ENCODE measurements around the gene ITPK1. TPM values are rescaled to one million over a fixed set of nuclear protein-coding genes. Genes with fewer than 3 reads are reported as not detected.

ITPK1 gene
- total and polyA plus RNA-seq, 2 donors (not counting 3 experiments of a cell fraction or from before 2014, with no cell fraction given), result 39.6 to 51.8 TPM

DNA sequence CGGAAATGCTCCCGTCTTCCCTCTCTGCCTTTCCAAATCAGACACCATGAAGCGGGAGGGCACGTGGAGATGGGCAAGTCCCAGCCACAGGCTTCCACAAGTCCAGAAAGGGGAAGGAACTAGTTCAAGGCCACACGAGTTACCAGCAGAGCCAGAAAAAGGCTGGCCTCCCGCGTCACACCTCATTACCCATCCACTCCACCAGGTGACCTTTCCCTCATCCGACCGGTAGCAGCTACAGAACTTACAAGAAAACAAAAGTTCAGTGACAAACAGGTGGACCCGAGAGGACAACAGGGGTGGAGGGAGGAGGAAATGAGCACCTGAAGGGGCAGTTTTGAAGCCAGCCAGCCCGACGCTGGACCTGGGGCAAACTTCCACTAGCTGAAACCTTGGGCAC, 145.9 kb downstream of the ITPK1 start:
- no peaks in the 10 kb centered on the region for H3K36me3 ChIP-seq (ENCODE audit: control insufficient read depth in 2 of 2, extremely low read depth in 1 of 2, insufficient read depth in 2 of 2, low read length in 2 of 2)
- no peaks in the 10 kb centered on the region for H3K9me1 ChIP-seq (replicated peaks; ENCODE audit: control insufficient read depth, extremely low read depth, insufficient read depth, low read length)
- TF ChIP-seq, protein P1, sequence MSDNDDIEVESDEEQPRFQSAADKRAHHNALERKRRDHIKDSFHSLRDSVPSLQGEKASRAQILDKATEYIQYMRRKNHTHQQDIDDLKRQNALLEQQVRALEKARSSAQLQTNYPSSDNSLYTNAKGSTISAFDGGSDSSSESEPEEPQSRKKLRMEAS (IDR thresholded peaks at IDR 0.05; ENCODE audit: insufficient read depth, insufficient read length), result no peak
- TF ChIP-seq POLR2A (IDR thresholded peaks at IDR 0.05; ENCODE audit: low read depth, low read length) (no peak), POLR2AphosphoS5 (IDR thresholded peaks at IDR 0.05; ENCODE audit: insufficient read depth, low read depth, low read length) (no peak), MYC (IDR thresholded peaks at IDR 0.05; ENCODE audit: low read depth, low read length) (no peak), JUN (IDR thresholded peaks at IDR 0.05; ENCODE audit: borderline replicate concordance, insufficient read depth, insufficient read length, low read depth) (no peak), GATA2 (IDR thresholded peaks at IDR 0.05; ENCODE audit: insufficient read depth, insufficient read length, low read depth, low read length) (no peak), EZH2 (IDR thresholded peaks at IDR 0.05; ENCODE audit: borderline replicate concordance, low read depth, low read length, severe bottlenecking) (no peak), FOS (IDR thresholded peaks at IDR 0.05; ENCODE audit: borderline replicate concordance, insufficient read depth, low read length) (no peak)
- TF ChIP-seq, protein P2, sequence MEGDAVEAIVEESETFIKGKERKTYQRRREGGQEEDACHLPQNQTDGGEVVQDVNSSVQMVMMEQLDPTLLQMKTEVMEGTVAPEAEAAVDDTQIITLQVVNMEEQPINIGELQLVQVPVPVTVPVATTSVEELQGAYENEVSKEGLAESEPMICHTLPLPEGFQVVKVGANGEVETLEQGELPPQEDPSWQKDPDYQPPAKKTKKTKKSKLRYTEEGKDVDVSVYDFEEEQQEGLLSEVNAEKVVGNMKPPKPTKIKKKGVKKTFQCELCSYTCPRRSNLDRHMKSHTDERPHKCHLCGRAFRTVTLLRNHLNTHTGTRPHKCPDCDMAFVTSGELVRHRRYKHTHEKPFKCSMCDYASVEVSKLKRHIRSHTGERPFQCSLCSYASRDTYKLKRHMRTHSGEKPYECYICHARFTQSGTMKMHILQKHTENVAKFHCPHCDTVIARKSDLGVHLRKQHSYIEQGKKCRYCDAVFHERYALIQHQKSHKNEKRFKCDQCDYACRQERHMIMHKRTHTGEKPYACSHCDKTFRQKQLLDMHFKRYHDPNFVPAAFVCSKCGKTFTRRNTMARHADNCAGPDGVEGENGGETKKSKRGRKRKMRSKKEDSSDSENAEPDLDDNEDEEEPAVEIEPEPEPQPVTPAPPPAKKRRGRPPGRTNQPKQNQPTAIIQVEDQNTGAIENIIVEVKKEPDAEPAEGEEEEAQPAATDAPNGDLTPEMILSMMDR (IDR thresholded peaks at IDR 0.05; ENCODE audit: extremely low read depth in 1 of 2, insufficient read depth in 1 of 2, low read depth in 1 of 2, low read length in 2 of 2), result no peak
- POLR2A ChIA-PET, result no interaction called here
- no peak overlapping the region for H2AFZ ChIP-seq (ENCODE audit: low read depth, low read length)
- H3K9ac ChIP-seq (replicated peaks; ENCODE audit: extremely low read depth, insufficient read depth, low read length), result no peak overlapping the region
- no peaks in the 10 kb centered on the region for H3K9me3 ChIP-seq (replicated peaks; ENCODE audit: control insufficient read depth, insufficient read depth, low read length)
- H3K27me3 ChIP-seq (ENCODE audit: control insufficient read depth in 2 of 2, insufficient read depth in 2 of 2, low read length in 2 of 2), result no peaks in the 10 kb centered on the region
- dilution Hi-C loops (cut with MboI; ENCODE audit: extremely low pct_ligation_motif_present, low sequenced_read_pairs), result loop anchor here (25.0 kb wide), 1 partner anchor 167 kb away; no protein-coding TSS in a partner anchor
- no TSS peak for BruUV-seq (replicated peaks)
- no peaks in the 10 kb centered on the region for H3K79me2 ChIP-seq (ENCODE audit: control insufficient read depth, insufficient read depth, low read length)
- intact Hi-C loops (cut with micrococcal nuclease), result loop anchor here (5.0 kb wide), 1 partner anchor 142 kb away; no protein-coding TSS in a partner anchor
- no peak overlapping the region for H3K27ac ChIP-seq (ENCODE audit: insufficient read depth, low read depth, low read length)
- no peaks in the 10 kb centered on the region for H4K20me1 ChIP-seq (replicated peaks; ENCODE audit: control insufficient read depth, extremely low read depth, insufficient read depth, low read length)
- H3K4me1 ChIP-seq (ENCODE audit: control insufficient read depth, extremely low read depth, insufficient read depth, low read length), result no peaks in the 10 kb centered on the region
- DNase-seq (ENCODE audit: low read depth, low spot score) (no peak), FAIRE-seq (no peak)
- no peak overlapping the region for H3K4me2 ChIP-seq (ENCODE audit: insufficient read depth, low read length)
- CTCF ChIA-PET, result no interaction called here
- H3K4me3 ChIP-seq (replicated peaks in 1 of 3; ENCODE audit: insufficient read depth in 1 of 3, low read depth in 1 of 3, low read length in 3 of 3), result no peak overlapping the region
